DOHH2 (cell line): ENCODE results near the gene PHF23.

ENCODE experiments used
- CTCF ChIP-seq: fragments of 200-600 bp; sonication (generic); IDR thresholded peaks from one replicate; pipeline ENCODE4 v1.5.1; 2014; ENCODE audit warnings: antibody characterized with exemption, mild to moderate bottlenecking, low read depth, low read length; ENCODE audit not compliant: poor library complexity, severe bottlenecking
- EZH2phosphoT487 ChIP-seq: fragments of 200-600 bp; sonication (generic); IDR thresholded peaks from 2 replicates; pipeline ENCODE4 v1.6.1; 2017; ENCODE audit warnings: borderline replicate concordance, mild to moderate bottlenecking, antibody characterized with exemption, low read length, moderate library complexity, mixed read lengths

GRCh38 chr17:7243453-7243729, 4.1 kb upstream of the PHF23 start:
- no peak for TF ChIP-seq CTCF
- TF ChIP-seq EZH2phosphoT487: no peak
